ENCODE measurements around the gene BEND7.
A peak's percentile ranks its signal among the peaks of the same experiment; 100 is the strongest.
"Not testable (repeated sequence)": the region's sequence is repeated elsewhere in the genome, so short reads cannot be mapped to it uniquely, and the experiment has no call there.

Gene BEND7

GRCh38 chr10:13528875-13529713, at the start of gene BEND7:
BEND7 (minus strand) TSS chr10:13529014; CDS start chr10:13528533, 481 bp downstream.
- Mint-ChIP-seq H3K27ac (no peak within 1 kb of the TSS), H3K4me3 (peak within 1 kb of the TSS; percentile 65), H3K9me3 (no peaks in the 10 kb centered on the region), H3K27me3 (peaks cover 63% of the 10 kb centered on the region), H3K36me3 (ENCODE audit: low read depth) (no peaks in the 10 kb centered on the region), H3K4me1 (ENCODE audit: low read depth) (peaks cover 10% of the 10 kb centered on the region)

DNA sequence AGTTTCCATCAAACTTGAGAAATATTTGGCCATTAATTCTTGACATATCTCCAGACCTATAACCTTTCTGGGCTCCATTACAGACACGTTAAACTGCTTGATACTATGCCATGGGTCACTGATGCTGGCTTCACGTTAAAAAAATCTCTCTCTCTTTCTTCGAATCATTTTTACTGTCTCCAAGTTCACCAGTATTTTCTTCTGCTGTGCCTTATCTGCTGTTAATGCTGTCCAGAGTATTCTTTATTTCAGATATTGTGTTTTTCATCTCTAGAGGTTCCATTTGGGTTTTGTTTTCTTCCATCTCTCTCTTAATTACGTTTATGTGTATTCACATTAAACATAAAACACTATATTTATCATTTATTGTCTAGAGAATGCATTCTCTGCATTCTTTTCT, 45.1 kb upstream of the BEND7 start:
- H3K4me3 Mint-ChIP-seq: no peak overlapping the region
- no peak overlapping the region for H3K27ac Mint-ChIP-seq
- no peaks in the 10 kb centered on the region for H3K4me1 Mint-ChIP-seq (ENCODE audit: low read depth)
- H3K27me3 Mint-ChIP-seq: peaks cover 29% of the 10 kb centered on the region
- peaks cover 9% of the 10 kb centered on the region for H3K9me3 Mint-ChIP-seq
- H3K36me3 Mint-ChIP-seq (ENCODE audit: low read depth): no peaks in the 10 kb centered on the region

GRCh38 chr10:13571541-13571940, 42.7 kb upstream of the BEND7 start:
- no peak overlapping the region for H3K4me3 Mint-ChIP-seq
- H3K27ac Mint-ChIP-seq: no peak overlapping the region
- H3K36me3 Mint-ChIP-seq (ENCODE audit: low read depth): no peaks in the 10 kb centered on the region
- H3K9me3 Mint-ChIP-seq: peaks cover 9% of the 10 kb centered on the region
- H3K27me3 Mint-ChIP-seq: peaks cover 27% of the 10 kb centered on the region
- H3K4me1 Mint-ChIP-seq (ENCODE audit: low read depth): no peaks in the 10 kb centered on the region

DNA sequence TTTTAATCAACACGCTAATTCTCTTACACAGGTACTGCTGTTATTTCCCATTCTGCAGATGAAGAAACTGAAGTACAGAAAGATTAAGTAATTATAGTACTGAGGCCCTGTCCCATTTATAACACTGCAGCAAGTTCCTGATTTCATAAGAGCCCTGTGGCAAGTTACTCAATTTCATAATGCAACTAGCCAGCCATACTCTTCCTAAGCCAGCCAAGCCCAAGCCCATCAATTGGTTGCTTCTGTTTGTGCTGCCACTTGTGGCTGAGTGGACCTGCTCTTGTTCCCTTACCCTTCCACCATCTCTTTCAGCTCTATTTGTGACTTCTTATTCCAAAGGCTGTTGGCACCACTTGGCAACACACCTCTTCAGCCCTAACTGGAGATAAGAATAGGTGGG, 38.2 kb upstream of the BEND7 start:
- H3K27ac Mint-ChIP-seq: no peak overlapping the region
- H3K4me3 Mint-ChIP-seq: no peak overlapping the region
- H3K4me1 Mint-ChIP-seq (ENCODE audit: low read depth): no peaks in the 10 kb centered on the region
- peaks cover 14% of the 10 kb centered on the region for H3K27me3 Mint-ChIP-seq
- H3K9me3 Mint-ChIP-seq: no peaks in the 10 kb centered on the region
- H3K36me3 Mint-ChIP-seq (ENCODE audit: low read depth): no peaks in the 10 kb centered on the region

GRCh38 chr10:13564576-13564975, 35.8 kb upstream of the BEND7 start:
- no peaks in the 10 kb centered on the region for H3K9me3 Mint-ChIP-seq
- peaks cover 14% of the 10 kb centered on the region for H3K27me3 Mint-ChIP-seq
- H3K36me3 Mint-ChIP-seq (ENCODE audit: low read depth): no peaks in the 10 kb centered on the region
- no peaks in the 10 kb centered on the region for H3K4me1 Mint-ChIP-seq (ENCODE audit: low read depth)
- no peak overlapping the region for H3K27ac Mint-ChIP-seq
- H3K4me3 Mint-ChIP-seq: no peak overlapping the region

DNA sequence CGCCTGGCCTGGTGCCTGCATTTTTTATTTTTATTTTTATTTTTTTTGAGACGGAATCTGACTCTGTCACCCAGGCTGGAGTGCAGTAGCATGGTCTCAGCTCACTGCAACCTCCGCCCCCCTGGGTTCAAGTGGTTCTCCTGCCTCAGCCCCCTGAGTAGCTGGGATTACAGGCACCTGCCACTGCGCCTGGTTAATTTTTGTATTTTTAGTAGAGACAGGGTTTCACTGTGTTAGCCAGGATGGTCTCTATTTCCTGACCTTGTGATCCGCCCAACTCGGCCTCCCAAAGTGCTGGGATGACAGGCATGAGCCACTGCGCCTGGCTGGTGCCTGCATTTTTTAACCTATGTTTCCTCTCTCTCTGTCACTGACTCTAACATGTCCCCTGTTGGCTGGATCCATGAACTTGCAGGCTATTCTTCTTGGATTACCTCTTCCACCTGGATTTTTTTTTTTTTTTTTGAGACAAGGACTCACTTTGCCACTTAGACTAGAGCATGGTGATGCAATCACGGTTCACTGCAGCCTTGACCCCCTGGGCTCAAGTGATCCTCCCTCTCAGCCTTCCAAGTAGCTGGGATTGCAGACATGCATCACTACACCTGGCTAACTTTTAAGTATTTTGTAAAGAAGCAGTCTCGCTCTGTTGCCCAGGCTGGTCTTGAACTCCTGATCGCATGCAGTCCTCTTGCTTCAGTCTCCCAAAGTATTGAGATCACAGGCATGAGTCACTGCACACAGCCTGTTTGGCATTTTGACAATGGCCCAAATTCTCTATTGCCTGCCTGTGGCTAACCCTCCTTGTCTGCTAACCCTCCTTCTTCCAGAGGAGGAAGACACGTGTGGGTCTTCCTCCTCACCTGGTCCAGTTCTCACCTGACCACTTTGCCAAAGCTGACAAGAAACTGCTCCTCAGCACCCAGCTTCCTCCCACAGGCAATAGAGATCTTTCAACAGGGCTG, 34.9 kb upstream of the BEND7 start:
- H3K4me1 Mint-ChIP-seq (ENCODE audit: low read depth): no peaks in the 10 kb centered on the region
- no peak overlapping the region for H3K27ac Mint-ChIP-seq
- H3K27me3 Mint-ChIP-seq: peaks cover 8% of the 10 kb centered on the region
- no peaks in the 10 kb centered on the region for H3K9me3 Mint-ChIP-seq
- H3K4me3 Mint-ChIP-seq: no peak overlapping the region
- no peaks in the 10 kb centered on the region for H3K36me3 Mint-ChIP-seq (ENCODE audit: low read depth)

GRCh38 chr10:13560597-13560996, 31.8 kb upstream of the BEND7 start:
- H3K4me1 Mint-ChIP-seq (ENCODE audit: low read depth): no peaks in the 10 kb centered on the region

GRCh38 chr10:13559124-13559700, 30.4 kb upstream of the BEND7 start:
- Mint-ChIP-seq H3K9me3 (no peaks in the 10 kb centered on the region), H3K4me1 (ENCODE audit: low read depth) (no peaks in the 10 kb centered on the region), H3K4me3 (no peak overlapping the region), H3K27ac (no peak overlapping the region), H3K36me3 (ENCODE audit: low read depth) (no peaks in the 10 kb centered on the region), H3K27me3 (peaks cover 11% of the 10 kb centered on the region)

More at GRCh38 chr10:13560597-13560996, 31.8 kb upstream of the BEND7 start:
- no peaks in the 10 kb centered on the region for H3K9me3 Mint-ChIP-seq
- no peak overlapping the region for H3K4me3 Mint-ChIP-seq
- no peak overlapping the region for H3K27ac Mint-ChIP-seq
- H3K27me3 Mint-ChIP-seq: peaks cover 8% of the 10 kb centered on the region
- H3K36me3 Mint-ChIP-seq (ENCODE audit: low read depth): no peaks in the 10 kb centered on the region

DNA sequence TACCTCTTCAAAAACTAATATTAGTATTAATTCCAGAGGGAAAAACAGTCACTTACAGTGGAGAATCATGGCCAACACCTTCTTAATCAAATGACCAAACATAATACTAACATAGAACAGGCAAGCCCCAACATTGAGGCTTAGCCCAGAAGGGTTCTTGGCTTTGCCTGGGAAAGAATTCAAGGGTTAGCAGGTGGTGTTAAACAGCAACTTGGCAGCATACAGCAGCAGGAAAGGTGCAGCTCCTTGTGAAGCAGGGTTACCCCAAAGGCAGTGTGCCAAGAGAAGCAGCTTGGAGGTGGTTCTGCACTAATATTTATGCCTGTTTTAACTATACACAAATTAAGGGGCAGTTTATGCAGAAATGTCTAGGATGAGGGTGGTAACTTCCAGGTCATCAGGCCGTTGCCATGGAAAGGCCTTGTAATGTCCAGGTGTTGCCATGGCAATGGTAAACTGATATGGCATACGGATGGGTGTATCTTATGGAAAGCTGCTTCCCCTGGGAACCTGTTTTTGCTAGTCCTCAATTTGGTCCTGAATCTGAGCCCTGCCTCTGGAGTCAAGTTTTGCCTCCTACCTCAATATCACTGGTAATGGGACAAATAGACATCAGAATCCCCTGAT, 27.2 kb upstream of the BEND7 start:
- H3K4me3 Mint-ChIP-seq: no peak overlapping the region
- no peaks in the 10 kb centered on the region for H3K9me3 Mint-ChIP-seq
- H3K4me1 Mint-ChIP-seq (ENCODE audit: low read depth): no peaks in the 10 kb centered on the region
- peaks cover 21% of the 10 kb centered on the region for H3K27me3 Mint-ChIP-seq
- H3K36me3 Mint-ChIP-seq (ENCODE audit: low read depth): no peaks in the 10 kb centered on the region
- no peak overlapping the region for H3K27ac Mint-ChIP-seq

- no peaks in the 10 kb centered on the region for H3K36me3 Mint-ChIP-seq (ENCODE audit: low read depth)
- peaks cover 10% of the 10 kb centered on the region for H3K9me3 Mint-ChIP-seq
- no peak overlapping the region for H3K27ac Mint-ChIP-seq
- H3K4me3 Mint-ChIP-seq: no peak overlapping the region
- H3K27me3 Mint-ChIP-seq: peaks cover 30% of the 10 kb centered on the region
- H3K4me1 Mint-ChIP-seq (ENCODE audit: low read depth): no peaks in the 10 kb centered on the region
These were observed 22.0 kb upstream of the BEND7 start for GRCh38 chr10:13550802-13551201.

GRCh38 chr10:13542533-13542932, 13.7 kb upstream of the BEND7 start:
- H3K27ac Mint-ChIP-seq: no peak overlapping the region
- H3K4me1 Mint-ChIP-seq (ENCODE audit: low read depth): no peaks in the 10 kb centered on the region
- peaks cover 51% of the 10 kb centered on the region for H3K27me3 Mint-ChIP-seq
- H3K4me3 Mint-ChIP-seq: no peak overlapping the region
- H3K9me3 Mint-ChIP-seq: no peaks in the 10 kb centered on the region
- no peaks in the 10 kb centered on the region for H3K36me3 Mint-ChIP-seq (ENCODE audit: low read depth)

- H3K9me3 Mint-ChIP-seq; H3K4me3 Mint-ChIP-seq; H3K4me1 Mint-ChIP-seq (ENCODE audit: low read depth); H3K36me3 Mint-ChIP-seq (ENCODE audit: low read depth); H3K27ac Mint-ChIP-seq: not testable (repeated sequence)
- H3K27me3 Mint-ChIP-seq: peaks cover 52% of the 10 kb centered on the region
These were observed 9.2 kb upstream of the BEND7 start for GRCh38 chr10:13537985-13538384.

DNA sequence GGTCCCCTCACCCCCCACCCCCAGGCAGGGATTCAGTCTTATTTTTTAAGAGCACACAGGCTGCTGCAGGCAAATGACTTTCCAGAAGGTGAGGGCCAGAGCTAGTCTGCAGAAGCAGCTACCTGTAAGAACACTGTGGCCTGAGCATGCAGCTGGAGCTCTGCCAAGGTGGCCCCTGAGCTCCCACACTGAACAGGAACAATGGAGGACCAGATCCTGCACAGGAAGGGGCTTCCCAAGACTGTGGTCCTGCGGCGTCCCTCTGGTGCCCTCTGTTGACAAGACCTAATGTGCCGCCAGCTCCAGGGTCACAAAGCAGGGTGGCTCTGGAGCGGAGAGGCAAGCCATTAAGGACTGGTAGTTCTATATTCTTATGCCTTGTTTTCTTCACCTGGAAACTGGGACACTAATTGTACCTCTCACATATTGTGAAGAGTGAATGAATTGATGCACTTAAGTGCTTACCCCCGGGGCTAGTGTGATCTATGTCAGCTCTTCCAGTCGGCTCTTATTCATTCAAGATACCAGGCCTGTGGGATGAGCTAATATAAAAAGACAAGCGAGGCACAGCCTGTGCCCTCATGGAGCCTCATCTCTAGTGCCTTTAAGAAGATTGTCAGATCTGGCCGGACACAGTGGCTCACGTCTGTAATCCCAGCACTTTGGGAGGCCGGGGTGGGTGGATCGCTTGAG, 8.0 kb upstream of the BEND7 start:
- H3K36me3 Mint-ChIP-seq (ENCODE audit: low read depth): no peaks in the 10 kb centered on the region
- H3K27me3 Mint-ChIP-seq: peaks cover 59% of the 10 kb centered on the region
- no peak overlapping the region for H3K4me3 Mint-ChIP-seq
- no peaks in the 10 kb centered on the region for H3K9me3 Mint-ChIP-seq
- H3K4me1 Mint-ChIP-seq (ENCODE audit: low read depth): no peaks in the 10 kb centered on the region
- no peak overlapping the region for H3K27ac Mint-ChIP-seq

DNA sequence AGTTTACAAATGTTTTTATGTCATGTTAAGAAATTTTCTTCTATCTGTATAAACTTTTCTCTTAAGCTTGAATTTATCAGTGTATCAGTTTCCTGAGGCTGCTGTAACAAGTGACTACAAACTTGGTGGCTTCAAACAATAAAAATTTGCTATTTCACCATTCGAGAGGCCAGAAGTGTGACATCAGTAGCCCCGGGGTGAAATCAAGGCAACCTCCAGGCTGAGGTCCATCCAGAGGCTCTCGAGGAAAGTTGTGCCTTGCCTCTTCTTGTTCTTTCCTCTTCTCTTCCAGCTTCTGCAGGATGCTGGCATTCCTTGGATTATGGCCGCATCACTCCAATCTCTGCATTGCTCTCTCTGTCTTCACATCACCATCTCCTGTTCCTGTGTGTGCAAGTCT, 6.5 kb upstream of the BEND7 start:
- no peaks in the 10 kb centered on the region for H3K9me3 Mint-ChIP-seq
- no peaks in the 10 kb centered on the region for H3K4me1 Mint-ChIP-seq (ENCODE audit: low read depth)
- peaks cover 56% of the 10 kb centered on the region for H3K27me3 Mint-ChIP-seq
- no peaks in the 10 kb centered on the region for H3K36me3 Mint-ChIP-seq (ENCODE audit: low read depth)
- no peak overlapping the region for H3K27ac Mint-ChIP-seq
- no peak overlapping the region for H3K4me3 Mint-ChIP-seq
